GM12875 (cell line): ENCODE results near the gene SPECC1.

ENCODE experiments used
- H3K4me3 ChIP-seq: one replicate; pipeline ENCODE4 v1.5.1; 2011; ENCODE audit warnings: low read depth, low read length, control low read depth
- TF ChIP-seq, protein P1 (sequence below): IDR thresholded peaks from 2 replicates; pipeline ENCODE4 v1.5.1; 2011; ENCODE audit warnings: low read depth, mild to moderate bottlenecking, control low read depth, inconsistent platforms, low read length, moderate library complexity, borderline replicate concordance; ENCODE audit not compliant: insufficient read depth

SPECC1 gene

DNA sequence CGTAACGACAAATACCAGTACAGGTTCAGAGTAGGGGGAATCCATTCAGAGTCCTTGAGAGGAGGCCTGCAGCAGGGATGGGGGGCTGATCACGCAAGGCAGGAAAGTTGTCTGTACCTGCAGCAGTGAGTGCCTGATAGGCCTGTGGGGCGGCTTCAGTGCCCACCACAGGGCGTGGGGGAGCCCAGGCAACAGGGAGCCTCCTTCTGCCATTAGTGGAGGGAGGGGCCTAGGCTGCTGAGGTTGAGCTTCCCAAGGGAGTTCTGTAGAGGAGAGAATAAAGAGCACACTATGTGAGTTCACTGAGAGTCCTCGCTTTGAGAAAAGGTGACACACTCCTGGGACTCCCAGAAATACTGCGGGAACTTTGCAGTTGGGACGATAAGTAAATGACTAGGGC, 134.6 kb downstream of the SPECC1 start:
- TF ChIP-seq, protein P1, sequence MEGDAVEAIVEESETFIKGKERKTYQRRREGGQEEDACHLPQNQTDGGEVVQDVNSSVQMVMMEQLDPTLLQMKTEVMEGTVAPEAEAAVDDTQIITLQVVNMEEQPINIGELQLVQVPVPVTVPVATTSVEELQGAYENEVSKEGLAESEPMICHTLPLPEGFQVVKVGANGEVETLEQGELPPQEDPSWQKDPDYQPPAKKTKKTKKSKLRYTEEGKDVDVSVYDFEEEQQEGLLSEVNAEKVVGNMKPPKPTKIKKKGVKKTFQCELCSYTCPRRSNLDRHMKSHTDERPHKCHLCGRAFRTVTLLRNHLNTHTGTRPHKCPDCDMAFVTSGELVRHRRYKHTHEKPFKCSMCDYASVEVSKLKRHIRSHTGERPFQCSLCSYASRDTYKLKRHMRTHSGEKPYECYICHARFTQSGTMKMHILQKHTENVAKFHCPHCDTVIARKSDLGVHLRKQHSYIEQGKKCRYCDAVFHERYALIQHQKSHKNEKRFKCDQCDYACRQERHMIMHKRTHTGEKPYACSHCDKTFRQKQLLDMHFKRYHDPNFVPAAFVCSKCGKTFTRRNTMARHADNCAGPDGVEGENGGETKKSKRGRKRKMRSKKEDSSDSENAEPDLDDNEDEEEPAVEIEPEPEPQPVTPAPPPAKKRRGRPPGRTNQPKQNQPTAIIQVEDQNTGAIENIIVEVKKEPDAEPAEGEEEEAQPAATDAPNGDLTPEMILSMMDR = no peak

GRCh38 chr17:20145567-20145966, 136.4 kb downstream of the SPECC1 start:
- TF ChIP-seq, protein P1 = no peak
- H3K4me3 ChIP-seq = no peak overlapping the region

More for the DNA sequence above, 134.6 kb downstream of the SPECC1 start:
- no peak overlapping the region for H3K4me3 ChIP-seq

- TF ChIP-seq, protein P1 = no peak
These were observed 140.1 kb downstream of the SPECC1 start for GRCh38 chr17:20149251-20149650.

DNA sequence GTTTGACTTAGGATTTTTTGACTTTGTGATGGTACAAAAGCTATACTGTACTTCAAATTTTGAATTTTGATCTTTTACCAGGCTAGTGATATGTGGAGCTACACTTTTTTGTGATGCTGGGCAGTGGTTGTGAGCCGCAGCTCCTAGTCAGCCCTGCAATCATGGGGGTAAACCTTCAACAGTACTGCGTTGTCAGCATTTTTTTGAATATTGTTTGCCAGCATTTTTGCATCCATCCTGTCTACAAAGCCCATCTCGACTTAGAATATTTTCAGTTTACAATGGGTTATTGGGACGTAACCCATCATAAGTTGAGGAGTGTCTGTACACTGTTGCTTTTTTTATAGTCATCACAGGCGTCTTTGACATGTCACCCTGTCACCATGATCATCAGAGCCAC, 142.0 kb downstream of the SPECC1 start:
- TF ChIP-seq, protein P1 = no peak
- H3K4me3 ChIP-seq = no peak overlapping the region

More at GRCh38 chr17:20149251-20149650, 140.1 kb downstream of the SPECC1 start:
- H3K4me3 ChIP-seq = no peak overlapping the region

GRCh38 chr17:20153231-20153630, 144.1 kb downstream of the SPECC1 start:
- TF ChIP-seq, protein P1 = no peak
- no peak overlapping the region for H3K4me3 ChIP-seq

- TF ChIP-seq, protein P1 = no peak
- no peak overlapping the region for H3K4me3 ChIP-seq
These were observed 145.3 kb downstream of the SPECC1 start for GRCh38 chr17:20154286-20155000.

- TF ChIP-seq, protein P1 = no peak
- peak overlapping the region; percentile 81 for H3K4me3 ChIP-seq
These were observed 146.4 kb downstream of the SPECC1 start for GRCh38 chr17:20155258-20156195.
